Neural progenitor cell (in vitro differentiated cells): Measurements from ENCODE around the gene LRRC45. TPM values are rescaled to one million over a fixed set of nuclear protein-coding genes. Genes with fewer than 3 reads are reported as not detected.

Experiments
- DNase-seq: peaks from one replicate; pipeline ENCODE4 v3.0.0-alpha.2; 2016; ENCODE audit warnings: low spot score
- H2AFZ ChIP-seq: fragments of 200-600 bp; sonication (generic); replicated peaks from 2 replicates; pipeline ENCODE4 v1.6.1; 2016; ENCODE audit warnings: antibody characterized with exemption
- H3F3A ChIP-seq: fragments of 200-600 bp; sonication (generic); 2 replicates; pipeline ENCODE4 v1.6.1; 2016; ENCODE audit warnings: antibody characterized with exemption, low read depth
- H3K27ac ChIP-seq: fragments of 200-600 bp; sonication (generic); 2 replicates; pipeline ENCODE4 v1.5.1; 2016; ENCODE audit warnings: mild to moderate bottlenecking
- H3K27me3 ChIP-seq: fragments of 200-600 bp; sonication (generic); 2 replicates; pipeline ENCODE4 v1.6.1; 2016; ENCODE audit warnings: mild to moderate bottlenecking, moderate library complexity
- H3K36me3 ChIP-seq: fragments of 200-600 bp; sonication (generic); 2 replicates; pipeline ENCODE4 v1.5.1; 2016
- H3K4me1 ChIP-seq: fragments of 200-600 bp; sonication (generic); 2 replicates; pipeline ENCODE4 v1.6.1; 2016; ENCODE audit warnings: mixed run types
- H3K4me2 ChIP-seq: fragments of 200-600 bp; sonication (generic); 2 replicates; pipeline ENCODE4 v1.6.1; 2016
- H3K4me3 ChIP-seq: fragments of 200-600 bp; sonication (generic); 2 replicates; pipeline ENCODE4 v1.5.1; 2016
- H3K79me2 ChIP-seq: fragments of 200-600 bp; sonication (generic); 2 replicates; pipeline ENCODE4 v1.6.1; 2016; ENCODE audit warnings: low read depth
- H3K9ac ChIP-seq: fragments of 200-600 bp; sonication (generic); 2 replicates; pipeline ENCODE4 v1.6.1; 2016
- H3K9me3 ChIP-seq: fragments of 200-600 bp; sonication (generic); 2 replicates; pipeline ENCODE4 v1.5.1; 2016; ENCODE audit warnings: low read depth
- H4K20me1 ChIP-seq: fragments of 200-600 bp; sonication (generic); 2 replicates; pipeline ENCODE4 v1.6.1; 2016; ENCODE audit warnings: low read depth
- H3K27ac Mint-ChIP-seq: 3 replicates; pipeline ENCODE4 v1.8.0; 2021; ENCODE audit warnings: mixed read lengths
- H3K27me3 Mint-ChIP-seq: 2 replicates; pipeline ENCODE4 v1.8.0; 2022; ENCODE audit warnings: low read depth, mild to moderate bottlenecking, inconsistent platforms, moderate library complexity, mixed read lengths; ENCODE audit not compliant: insufficient read depth
- H3K36me3 Mint-ChIP-seq: 3 replicates; pipeline ENCODE4 v1.8.0; 2021; ENCODE audit warnings: mixed read lengths
- H3K4me1 Mint-ChIP-seq: 3 replicates; pipeline ENCODE4 v1.8.0; 2021; ENCODE audit warnings: mixed read lengths
- H3K4me3 Mint-ChIP-seq: 3 replicates; pipeline ENCODE4 v1.8.0; 2021; ENCODE audit warnings: mild to moderate bottlenecking, moderate library complexity, mixed read lengths
- H3K9me3 Mint-ChIP-seq: 3 replicates; pipeline ENCODE4 v1.8.0; 2020; ENCODE audit warnings: mixed read lengths
- CTCF ChIP-seq: fragments of 200-600 bp; sonication (generic); IDR thresholded peaks from 2 replicates; pipeline ENCODE4 v1.5.1; 2017; ENCODE audit warnings: antibody characterized with exemption, mild to moderate bottlenecking
- EZH2 ChIP-seq: fragments of 200-600 bp; sonication (generic); IDR thresholded peaks from 2 replicates; pipeline ENCODE4 v1.6.1; 2017; ENCODE audit warnings: antibody characterized with exemption, mild to moderate bottlenecking, moderate library complexity
- EZH2phosphoT487 ChIP-seq: fragments of 200-600 bp; sonication (generic); IDR thresholded peaks from 2 replicates; pipeline ENCODE4 v1.6.1; 2017; ENCODE audit warnings: antibody characterized with exemption
- total RNA-seq: library from RNA; depleted of rRNA; stranded (reverse); fragments of >200 nt; gene quantifications from 2 replicates; pipeline ENCODE4 v1.2.3, GENCODE V29; 2015; ENCODE audit warnings: low replicate concordance

The LRRC45 gene
- total RNA-seq, 1 donor from 2014 or later: 15.4 TPM

- Histone ChIP-seq H2AFZ (no peak overlapping the region), H3K27ac (no peak overlapping the region), H3K4me2 (peak overlapping the region; percentile 100), H3F3A (peaks cover 3% of the 10 kb centered on the region), H3K9ac (no peak overlapping the region), H3K79me2 (peaks cover 14% of the 10 kb centered on the region), H3K4me3 (peak overlapping the region; percentile 98), H3K4me1 (peaks cover 7% of the 10 kb centered on the region), H3K27me3 (no peaks in the 10 kb centered on the region), H3K9me3 (no peaks in the 10 kb centered on the region), H3K36me3 (no peaks in the 10 kb centered on the region), H4K20me1 (peaks cover 18% of the 10 kb centered on the region)
- Mint-ChIP-seq H3K27me3 (peaks cover 4% of the 10 kb centered on the region), H3K27ac (no peak overlapping the region), H3K4me1 (peaks cover 4% of the 10 kb centered on the region), H3K4me3 (peak overlapping the region; percentile 85), H3K36me3 (no peaks in the 10 kb centered on the region), H3K9me3 (no peaks in the 10 kb centered on the region)
- no peak for DNase-seq
- TF ChIP-seq CTCF: no peak
- no peak for TF ChIP-seq EZH2
- no peak for TF ChIP-seq EZH2phosphoT487
Measured at GRCh38 chr17:82053130-82053529, 30.0 kb downstream of the LRRC45 start.

- no peak overlapping the region for H3K4me2 ChIP-seq
- peaks cover 3% of the 10 kb centered on the region for H3F3A ChIP-seq
- no peak overlapping the region for H3K9ac ChIP-seq
- H4K20me1 ChIP-seq: peaks cover 18% of the 10 kb centered on the region
- no peak overlapping the region for H3K27ac Mint-ChIP-seq
- no peak overlapping the region for H2AFZ ChIP-seq
- peaks cover 14% of the 10 kb centered on the region for H3K79me2 ChIP-seq
- H3K4me1 Mint-ChIP-seq: peaks cover 4% of the 10 kb centered on the region
- H3K27me3 Mint-ChIP-seq: peaks cover 4% of the 10 kb centered on the region
- DNase-seq: no peak
- no peak overlapping the region for H3K4me3 ChIP-seq
- H3K9me3 ChIP-seq: no peaks in the 10 kb centered on the region
- H3K36me3 ChIP-seq: no peaks in the 10 kb centered on the region
- no peaks in the 10 kb centered on the region for H3K36me3 Mint-ChIP-seq
- no peaks in the 10 kb centered on the region for H3K9me3 Mint-ChIP-seq
- peaks cover 7% of the 10 kb centered on the region for H3K4me1 ChIP-seq
- H3K4me3 Mint-ChIP-seq: peak overlapping the region; percentile 85
- H3K27me3 ChIP-seq: no peaks in the 10 kb centered on the region
- TF ChIP-seq EZH2phosphoT487 (no peak), CTCF (no peak), EZH2 (no peak)
- H3K27ac ChIP-seq: no peak overlapping the region
Measured at GRCh38 chr17:82053556-82054263, 30.6 kb downstream of the LRRC45 start.

- H3K79me2 ChIP-seq: peaks cover 14% of the 10 kb centered on the region
- no peak for DNase-seq
- no peak overlapping the region for H2AFZ ChIP-seq
- H3K9me3 Mint-ChIP-seq: no peaks in the 10 kb centered on the region
- peaks cover 3% of the 10 kb centered on the region for H3F3A ChIP-seq
- peaks cover 7% of the 10 kb centered on the region for H3K4me1 ChIP-seq
- H3K27ac Mint-ChIP-seq: no peak overlapping the region
- no peaks in the 10 kb centered on the region for H3K36me3 Mint-ChIP-seq
- peak overlapping the region; percentile 64 for H3K4me3 Mint-ChIP-seq
- no peaks in the 10 kb centered on the region for H3K36me3 ChIP-seq
- peaks cover 4% of the 10 kb centered on the region for H3K4me1 Mint-ChIP-seq
- TF ChIP-seq CTCF (no peak), EZH2phosphoT487 (no peak), EZH2 (no peak)
- no peak overlapping the region for H3K9ac ChIP-seq
- no peak overlapping the region for H3K27ac ChIP-seq
- H3K4me2 ChIP-seq: no peak overlapping the region
- H4K20me1 ChIP-seq: peaks cover 18% of the 10 kb centered on the region
- no peaks in the 10 kb centered on the region for H3K9me3 ChIP-seq
- no peaks in the 10 kb centered on the region for H3K27me3 ChIP-seq
- H3K4me3 ChIP-seq: no peak overlapping the region
- H3K27me3 Mint-ChIP-seq: peaks cover 2% of the 10 kb centered on the region
Measured at GRCh38 chr17:82054351-82055022, 31.4 kb downstream of the LRRC45 start.
